OCI-LY7 (cell line): ENCODE measurements around the gene MYOCD. TPM values are rescaled to one million over a fixed set of nuclear protein-coding genes. Genes with fewer than 3 reads are reported as not detected.

Experiments
- BruUV-seq: library from RNA; stranded (reverse); fragments of 400-500 nt; replicated peaks from 2 replicates; lab custom pipeline; 2021; lab: Mats Ljungman, UMichigan
- CTCF ChIA-PET: fragments of 300-600 bp; sonication (Branson Sonifier 250); formaldehyde crosslinking; loops from one replicate; lab custom pipeline; 2022; ENCODE audit warnings: antibody characterized with exemption; ENCODE audit not compliant: unreplicated experiment; lab: Charles Lee
- POLR2A ChIA-PET: fragments of 300-600 bp; sonication (Branson Sonifier 250); formaldehyde crosslinking; loops from one replicate; lab custom pipeline; 2022; ENCODE audit warnings: antibody characterized with exemption; lab: Charles Lee
- DNase-seq: peaks from one replicate; pipeline ENCODE4 v3.0.0-alpha.2; 2015; ENCODE audit warnings: low spot score
- H2AFZ ChIP-seq: fragments of 200-600 bp; sonication (generic), shearing (Covaris generic); 2 replicates; pipeline ENCODE4 v1.6.1; 2014; ENCODE audit warnings: mild to moderate bottlenecking, antibody characterized with exemption, low read length, moderate library complexity
- H3K27ac ChIP-seq: fragments of 200-600 bp; sonication (generic); 2 replicates; pipeline ENCODE4 v1.5.1; 2014; ENCODE audit warnings: mixed run types, low read depth, mild to moderate bottlenecking, moderate library complexity, low read length, inconsistent platforms; ENCODE audit not compliant: poor library complexity, severe bottlenecking
- H3K36me3 ChIP-seq: fragments of 200-600 bp; sonication (generic); 2 replicates; pipeline ENCODE4 v1.6.1; 2014; ENCODE audit warnings: mild to moderate bottlenecking, antibody characterized with exemption, low read length, moderate library complexity, mixed read lengths; ENCODE audit not compliant: insufficient read depth
- H3K4me1 ChIP-seq: fragments of 200-600 bp; sonication (generic); 2 replicates; pipeline ENCODE4 v1.5.1; 2014; ENCODE audit warnings: mild to moderate bottlenecking, low read length; ENCODE audit not compliant: insufficient read depth, poor library complexity, severe bottlenecking
- H3K4me2 ChIP-seq: fragments of 200-600 bp; sonication (generic); 2 replicates; pipeline ENCODE4 v1.6.1; 2014; ENCODE audit warnings: mild to moderate bottlenecking, low read length
- H3K4me3 ChIP-seq: fragments of 200-600 bp; sonication (generic); 2 replicates; pipeline ENCODE4 v1.5.1; 2014; ENCODE audit warnings: mild to moderate bottlenecking, low read depth, low read length; ENCODE audit not compliant: poor library complexity, severe bottlenecking
- H3K79me2 ChIP-seq: fragments of 200-600 bp; sonication (generic); 2 replicates; pipeline ENCODE4 v1.6.1; 2016; ENCODE audit warnings: low read depth, mild to moderate bottlenecking, low read length, moderate library complexity, mixed read lengths; ENCODE audit not compliant: insufficient read depth
- H3K9me2 ChIP-seq: fragments of 200-600 bp; sonication (generic); 2 replicates; pipeline ENCODE4 v1.6.1; 2016; ENCODE audit warnings: mild to moderate bottlenecking, low read length, mixed read lengths; ENCODE audit not compliant: insufficient read depth
- H3K9me3 ChIP-seq: fragments of 200-600 bp; sonication (generic); 2 replicates; pipeline ENCODE4 v1.6.1; 2014; ENCODE audit warnings: mild to moderate bottlenecking, mixed run types, low read length, mixed read lengths
- H4K20me1 ChIP-seq: fragments of 200-600 bp; sonication (generic); 2 replicates; pipeline ENCODE4 v1.6.1; 2014; ENCODE audit warnings: mild to moderate bottlenecking, antibody characterized with exemption, low read length, moderate library complexity, mixed read lengths; ENCODE audit not compliant: insufficient read depth
- CTCF ChIP-seq: fragments of 200-600 bp; sonication (generic); conservative IDR thresholded peaks from 2 replicates; pipeline ENCODE4 v1.5.1; 2014; ENCODE audit warnings: mild to moderate bottlenecking, antibody characterized with exemption, low read length, moderate library complexity, mixed read lengths
- EZH2phosphoT487 ChIP-seq: fragments of 200-600 bp; sonication (generic); IDR thresholded peaks from 2 replicates; pipeline ENCODE4 v1.6.1; 2018; ENCODE audit warnings: low read depth, borderline replicate concordance, mild to moderate bottlenecking, mixed run types, antibody characterized with exemption, low read length, moderate library complexity, mixed read lengths
- intact Hi-C: fragments of 100-400 bp; cut with micrococcal nuclease; formaldehyde crosslinking; loops from one replicate; pipeline ENCODE4 v1.10.0; 2022; ENCODE audit not compliant: unreplicated experiment
- total RNA-seq, 2 experiments: library from RNA; depleted of rRNA in 1 of 2; stranded (reverse); fragments of >200 nt in 1 of 2; shearing (Covaris generic) in 1 of 2; gene quantifications; 2 replicates each; pipeline ENCODE4 v1.2.3, GENCODE V29; 2014 to 2022

MYOCD gene
- total RNA-seq, 2 experiments from 2014 or later = not detected

- Histone ChIP-seq H3K79me2 (no peaks in the 10 kb centered on the region), H3K4me3 (no peak overlapping the region), H3K4me2 (no peak overlapping the region), H4K20me1 (no peaks in the 10 kb centered on the region), H3K27ac (no peak overlapping the region), H3K36me3 (no peaks in the 10 kb centered on the region), H3K4me1 (no peaks in the 10 kb centered on the region), H3K9me3 (no peaks in the 10 kb centered on the region), H2AFZ (no peak overlapping the region), H3K9me2 (no peaks in the 10 kb centered on the region)
- ChIA-PET CTCF (no interaction called here), POLR2A (no interaction called here)
- no peak for DNase-seq
- intact Hi-C loops = no loop called here
- no peak for TF ChIP-seq CTCF
- TF ChIP-seq EZH2phosphoT487 = no peak
- BruUV-seq = no TSS peak
Measured at GRCh38 chr17:12726131-12726530, 60.4 kb downstream of the MYOCD start.

DNA sequence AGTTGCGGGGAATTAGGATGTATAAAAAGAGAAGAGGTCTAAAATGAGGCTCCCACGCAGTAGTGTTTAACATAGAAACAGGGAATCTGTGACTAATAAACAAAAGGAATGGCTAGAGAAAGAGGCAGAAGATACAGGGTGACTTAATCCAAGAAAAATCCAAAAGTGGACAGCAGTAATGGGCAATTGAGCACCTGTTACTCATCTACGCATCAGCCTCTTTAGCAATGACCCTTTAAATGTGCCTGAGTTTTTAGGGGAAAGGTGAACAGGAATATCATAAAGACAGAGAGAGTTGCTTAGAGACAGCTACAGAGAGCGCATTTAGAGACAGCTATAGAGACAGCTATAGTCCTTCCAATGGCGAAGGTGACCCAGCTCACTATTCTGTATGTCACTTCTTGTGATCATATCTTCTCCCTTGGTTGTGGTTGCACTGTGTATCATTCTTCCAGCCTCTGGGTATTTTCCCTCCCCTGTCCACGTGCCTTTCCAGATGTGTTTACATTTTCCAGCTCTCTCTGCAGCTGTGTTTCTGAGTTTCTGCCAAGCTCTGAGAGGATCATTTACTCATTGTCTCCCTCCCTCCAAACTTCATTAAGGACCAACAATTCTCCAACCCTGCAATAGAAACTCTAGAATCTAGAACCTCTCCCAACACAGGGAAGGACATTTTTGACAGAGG lies 61.5 kb downstream of the MYOCD start:
- H3K36me3 ChIP-seq = no peaks in the 10 kb centered on the region
- TF ChIP-seq CTCF (no peak), EZH2phosphoT487 (no peak)
- no peaks in the 10 kb centered on the region for H3K9me2 ChIP-seq
- no peaks in the 10 kb centered on the region for H3K79me2 ChIP-seq
- no peaks in the 10 kb centered on the region for H3K4me1 ChIP-seq
- DNase-seq = no peak
- ChIA-PET CTCF (no interaction called here), POLR2A (no interaction called here)
- H4K20me1 ChIP-seq = no peaks in the 10 kb centered on the region
- intact Hi-C loops = no loop called here
- BruUV-seq = no TSS peak
- no peak overlapping the region for H3K4me3 ChIP-seq
- H3K9me3 ChIP-seq = no peaks in the 10 kb centered on the region
- no peak overlapping the region for H2AFZ ChIP-seq
- no peak overlapping the region for H3K4me2 ChIP-seq
- H3K27ac ChIP-seq = no peak overlapping the region

DNA sequence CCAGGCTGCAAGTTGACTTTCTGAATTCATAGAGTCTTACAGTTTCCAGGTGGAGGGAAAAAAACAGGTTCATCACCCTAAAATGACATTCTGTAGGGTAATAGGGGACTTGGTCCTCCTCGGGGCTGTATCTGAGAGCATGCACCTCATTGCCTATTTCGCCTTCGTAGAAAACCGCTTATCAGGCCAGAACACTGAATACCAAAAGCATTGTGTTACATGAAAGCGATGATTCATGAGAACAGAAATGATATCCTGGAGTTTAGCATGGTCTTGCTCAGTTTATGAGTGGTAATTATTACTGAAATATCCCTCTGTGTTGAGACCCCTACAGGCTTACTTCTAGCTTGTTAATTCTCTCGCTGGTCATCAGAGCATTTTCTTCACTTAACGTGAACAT lies 62.2 kb downstream of the MYOCD start:
- no peak overlapping the region for H3K27ac ChIP-seq
- H3K36me3 ChIP-seq = no peaks in the 10 kb centered on the region
- no peak for TF ChIP-seq EZH2phosphoT487
- H2AFZ ChIP-seq = no peak overlapping the region
- no peaks in the 10 kb centered on the region for H3K79me2 ChIP-seq
- H3K9me2 ChIP-seq = no peaks in the 10 kb centered on the region
- H3K4me1 ChIP-seq = no peaks in the 10 kb centered on the region
- no peak overlapping the region for H3K4me2 ChIP-seq
- no peak for DNase-seq
- no TSS peak for BruUV-seq
- no peak overlapping the region for H3K4me3 ChIP-seq
- intact Hi-C loops = no loop called here
- POLR2A ChIA-PET = no interaction called here
- H4K20me1 ChIP-seq = no peaks in the 10 kb centered on the region
- CTCF ChIA-PET = no interaction called here
- no peaks in the 10 kb centered on the region for H3K9me3 ChIP-seq
